Tibial nerve (tissue), 3 donors: ENCODE measurements around the gene PCK2.

Experiments
- POLR2A ChIP-seq, 2 donors: fragments of 450-650 bp; IDR thresholded peaks; one replicate each; pipeline ENCODE4 v1.6.1; 2017; ENCODE audit warnings: antibody characterized with exemption in 2 of 2, mild to moderate bottlenecking in 2 of 2, moderate library complexity in 2 of 2
- TF ChIP-seq, protein P1 (sequence below), 5 experiments: fragments of 200-600 bp in 3 of 5; fragments of 450-650 bp in 2 of 5; sonication (generic) in 3 of 5; IDR thresholded peaks; one replicate each; pipeline ENCODE4 v1.5.1; 2016 to 2019; ENCODE audit warnings: antibody characterized with exemption in 5 of 5, mild to moderate bottlenecking in 3 of 5, moderate library complexity in 2 of 5

GRCh38 chr14:24077086-24077485 is 17.0 kb upstream of the PCK2 start:
- TF ChIP-seq, protein P1, sequence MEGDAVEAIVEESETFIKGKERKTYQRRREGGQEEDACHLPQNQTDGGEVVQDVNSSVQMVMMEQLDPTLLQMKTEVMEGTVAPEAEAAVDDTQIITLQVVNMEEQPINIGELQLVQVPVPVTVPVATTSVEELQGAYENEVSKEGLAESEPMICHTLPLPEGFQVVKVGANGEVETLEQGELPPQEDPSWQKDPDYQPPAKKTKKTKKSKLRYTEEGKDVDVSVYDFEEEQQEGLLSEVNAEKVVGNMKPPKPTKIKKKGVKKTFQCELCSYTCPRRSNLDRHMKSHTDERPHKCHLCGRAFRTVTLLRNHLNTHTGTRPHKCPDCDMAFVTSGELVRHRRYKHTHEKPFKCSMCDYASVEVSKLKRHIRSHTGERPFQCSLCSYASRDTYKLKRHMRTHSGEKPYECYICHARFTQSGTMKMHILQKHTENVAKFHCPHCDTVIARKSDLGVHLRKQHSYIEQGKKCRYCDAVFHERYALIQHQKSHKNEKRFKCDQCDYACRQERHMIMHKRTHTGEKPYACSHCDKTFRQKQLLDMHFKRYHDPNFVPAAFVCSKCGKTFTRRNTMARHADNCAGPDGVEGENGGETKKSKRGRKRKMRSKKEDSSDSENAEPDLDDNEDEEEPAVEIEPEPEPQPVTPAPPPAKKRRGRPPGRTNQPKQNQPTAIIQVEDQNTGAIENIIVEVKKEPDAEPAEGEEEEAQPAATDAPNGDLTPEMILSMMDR (IDR thresholded peaks at IDR 0.05) = no peak
- TF ChIP-seq POLR2A (IDR thresholded peaks at IDR 0.05) = no peak
